GM12874 (cell line): Measurements from ENCODE around the gene GDI1.

ENCODE experiments used
- CTCF ChIP-seq: IDR thresholded peaks from 2 replicates; pipeline ENCODE4 v1.5.1; 2011; ENCODE audit warnings: low read depth, mild to moderate bottlenecking, control low read depth, low read length, moderate library complexity; ENCODE audit not compliant: insufficient read depth

The GDI1 gene

GRCh38 chrX:154433605-154434004 is 3.3 kb upstream of the GDI1 start:
- TF ChIP-seq CTCF = no peak

- no peak for TF ChIP-seq CTCF
Measured at GRCh38 chrX:154434394-154435168, 2.4 kb upstream of the GDI1 start.

GRCh38 chrX:154435171-154435733 is 1.7 kb upstream of the GDI1 start:
- TF ChIP-seq CTCF = no peak

- TF ChIP-seq CTCF = no peak
Measured at GRCh38 chrX:154436374-154436982, 476 bp upstream of the GDI1 start.

GRCh38 chrX:154437971-154438893 is 1.3 kb downstream of the GDI1 start:
- no peak for TF ChIP-seq CTCF

- TF ChIP-seq CTCF = no peak
Measured at GRCh38 chrX:154439841-154440240, 2.9 kb downstream of the GDI1 start.
